Nephron (organoid): ENCODE measurements around the gene IL17RD.

Source experiments
- H3K27ac Mint-ChIP-seq, 3 experiments: 2 replicates each; pipeline ENCODE4 v1.8.0; 2020; ENCODE audit warnings: mixed read lengths in 3 of 3, mild to moderate bottlenecking in 2 of 3, moderate library complexity in 1 of 3
- H3K27me3 Mint-ChIP-seq: 2 replicates; pipeline ENCODE4 v1.8.0; 2021; ENCODE audit warnings: low read depth, mild to moderate bottlenecking, moderate library complexity, mixed read lengths
- H3K36me3 Mint-ChIP-seq: 2 replicates; pipeline ENCODE4 v1.8.0; 2020; ENCODE audit warnings: low read depth, mixed read lengths
- H3K4me1 Mint-ChIP-seq: 2 replicates; pipeline ENCODE4 v1.8.0; 2020; ENCODE audit warnings: mixed read lengths
- H3K4me3 Mint-ChIP-seq, 3 experiments: 2 replicates each; pipeline ENCODE4 v1.8.0; 2020; ENCODE audit warnings: mild to moderate bottlenecking in 3 of 3, mixed read lengths in 3 of 3, moderate library complexity in 2 of 3
- H3K9me3 Mint-ChIP-seq: 2 replicates; pipeline ENCODE4 v1.8.0; 2020; ENCODE audit warnings: mixed read lengths
- CTCF ChIP-seq, 3 experiments: fragments of 200-600 bp; sonication (generic); IDR thresholded peaks; one replicate each; pipeline ENCODE4 v1.5.0; 2021; ENCODE audit warnings: antibody characterized with exemption in 3 of 3; ENCODE audit not compliant: unreplicated experiment in 3 of 3

Gene IL17RD

DNA sequence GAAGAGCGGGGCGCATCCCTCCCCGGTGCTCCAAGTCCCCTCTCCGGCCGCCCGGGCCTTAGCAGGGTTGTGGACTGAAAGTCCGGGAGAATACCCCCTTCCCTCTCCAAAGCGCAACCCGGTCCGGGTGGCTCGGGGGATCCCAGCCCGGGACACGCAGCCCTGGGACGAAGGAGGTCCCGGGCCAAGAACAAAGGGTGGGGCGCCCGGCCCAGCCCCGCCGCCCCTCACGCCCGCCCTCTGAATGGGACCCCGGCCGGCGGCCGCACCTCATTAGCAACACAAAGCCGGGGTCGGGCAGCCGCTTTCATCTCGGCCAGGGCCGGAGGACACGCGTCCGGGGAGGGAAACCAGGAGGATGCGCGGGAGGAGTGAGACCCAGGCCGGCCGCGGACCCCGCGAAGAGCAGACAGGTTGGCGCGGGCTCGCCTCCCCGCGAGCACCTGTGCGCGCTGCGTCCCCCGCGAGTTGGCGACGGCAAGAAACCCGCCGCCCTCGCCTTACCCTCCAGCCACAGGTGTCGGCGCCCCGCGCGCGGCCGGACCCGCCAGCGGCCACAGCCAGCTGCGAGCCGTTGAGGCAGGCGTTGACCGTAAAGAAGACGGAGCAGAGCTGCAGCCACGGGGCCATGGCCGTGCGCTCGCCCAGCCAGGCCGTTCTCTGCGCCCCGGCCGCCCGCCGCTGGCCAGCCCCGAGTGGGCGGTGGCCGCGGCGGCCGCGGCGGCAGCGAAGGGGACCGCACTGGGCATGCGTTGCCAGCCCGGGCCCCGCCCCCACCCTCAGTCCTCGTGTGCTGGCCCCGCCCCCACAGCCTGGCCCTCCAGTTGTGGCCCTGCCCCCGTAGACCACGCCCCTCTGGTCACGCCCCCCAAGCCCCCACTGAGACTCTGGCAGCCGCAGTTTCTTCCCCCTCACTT lies at the start of gene IL17RD:
IL17RD (minus strand) TSS at position 697 of the 917 bp plus-strand sequence; CDS start at position 630, 67 bp downstream.
- Mint-ChIP-seq H3K27ac (peak within 1 kb of the TSS; percentile 99), H3K4me3 (peak within 1 kb of the TSS; percentile 99 to 100 (median 99)), H3K27me3 (peaks cover 6% of the 10 kb centered on the region), H3K36me3 (no peaks in the 10 kb centered on the region), H3K4me1 (peaks cover 61% of the 10 kb centered on the region), H3K9me3 (no peaks in the 10 kb centered on the region)
- no peak for TF ChIP-seq CTCF (IDR thresholded peaks at IDR 0.05; ENCODE audit: unreplicated experiment in 3 of 3)

DNA sequence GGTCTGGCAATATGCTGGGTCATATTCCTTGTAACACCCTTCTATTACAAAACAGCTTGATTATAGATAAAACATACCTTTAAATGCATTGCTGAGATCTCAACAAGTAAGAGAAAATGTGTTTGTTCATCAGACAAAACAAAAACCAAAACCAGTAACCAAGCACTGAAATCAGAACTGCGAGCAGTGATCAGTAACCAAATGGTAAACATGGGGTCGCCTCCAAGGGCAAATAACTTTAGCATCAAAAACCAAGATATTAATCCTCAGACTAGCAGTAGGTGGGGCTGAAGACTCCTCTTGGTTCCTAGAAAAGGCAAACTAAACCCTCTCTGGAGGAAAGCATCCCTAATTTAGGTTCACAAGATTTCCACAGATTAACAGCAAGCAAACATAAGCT lies 41.3 kb upstream of the IL17RD start:
- Mint-ChIP-seq H3K9me3 (no peaks in the 10 kb centered on the region), H3K4me1 (no peaks in the 10 kb centered on the region), H3K27me3 (no peaks in the 10 kb centered on the region), H3K36me3 (no peaks in the 10 kb centered on the region), H3K27ac (no peak overlapping the region), H3K4me3 (no peak overlapping the region)
- no peak for TF ChIP-seq CTCF (IDR thresholded peaks at IDR 0.05; ENCODE audit: unreplicated experiment in 3 of 3)

DNA sequence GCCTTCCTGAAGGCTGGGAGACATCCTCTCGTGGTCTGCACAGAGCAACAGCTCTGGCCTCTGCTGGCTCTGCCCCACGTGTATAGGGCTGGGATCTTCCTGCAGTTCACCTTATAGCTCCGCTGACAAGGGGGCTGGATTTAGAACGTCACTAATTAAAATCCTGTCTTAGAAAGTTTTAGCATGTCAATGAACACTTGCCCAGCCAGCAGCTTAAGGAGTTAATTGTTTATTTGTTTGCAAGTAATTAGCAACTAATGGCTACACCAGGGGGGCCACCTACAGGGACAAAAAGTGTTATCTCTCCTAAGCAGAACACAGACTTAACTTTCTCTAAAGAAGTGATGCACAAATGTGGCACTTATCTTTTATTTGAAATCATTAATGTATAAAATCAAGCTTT lies 34.7 kb upstream of the IL17RD start, which contains the start of gene HESX1:
HESX1 (minus strand) TSS at position 84 of the 403 bp plus-strand sequence; CDS start at position 24, 60 bp downstream.
- Mint-ChIP-seq H3K36me3 (no peaks in the 10 kb centered on the region), H3K4me1 (no peaks in the 10 kb centered on the region), H3K27me3 (no peaks in the 10 kb centered on the region), H3K4me3 (no peak within 1 kb of the TSS), H3K27ac (no peak within 1 kb of the TSS), H3K9me3 (no peaks in the 10 kb centered on the region)
- no peak for TF ChIP-seq CTCF (IDR thresholded peaks at IDR 0.05; ENCODE audit: unreplicated experiment in 3 of 3)

DNA sequence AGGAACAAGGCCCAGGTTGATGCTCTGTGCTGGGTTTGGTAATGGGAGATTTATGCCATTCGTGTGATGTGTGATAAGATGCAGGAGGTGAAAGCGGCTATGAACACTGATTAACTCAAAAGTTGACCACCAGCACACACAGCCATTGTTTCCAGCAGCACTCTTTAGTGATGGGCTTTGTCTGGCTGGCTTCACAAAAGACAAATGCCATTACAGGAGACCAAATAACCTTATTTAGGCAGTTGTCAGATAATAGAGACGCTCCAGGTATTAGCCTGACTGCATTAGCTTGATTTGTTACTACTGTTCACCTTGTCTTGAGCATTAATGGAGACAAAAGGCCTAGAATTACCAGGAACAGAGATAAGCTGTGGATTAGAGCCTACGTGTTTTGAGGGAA lies 29.5 kb upstream of the IL17RD start:
- TF ChIP-seq CTCF (IDR thresholded peaks at IDR 0.05; ENCODE audit: unreplicated experiment in 3 of 3): no peak
- Mint-ChIP-seq H3K4me3 (no peak overlapping the region), H3K9me3 (no peaks in the 10 kb centered on the region), H3K27me3 (no peaks in the 10 kb centered on the region), H3K36me3 (no peaks in the 10 kb centered on the region), H3K4me1 (no peaks in the 10 kb centered on the region), H3K27ac (no peak overlapping the region)

GRCh38 chr3:57192028-57192427 lies 26.9 kb upstream of the IL17RD start:
- no peak overlapping the region for H3K4me3 Mint-ChIP-seq
- no peaks in the 10 kb centered on the region for H3K4me1 Mint-ChIP-seq
- H3K9me3 Mint-ChIP-seq: no peaks in the 10 kb centered on the region

More at GRCh38 chr3:57192028-57192427, 26.9 kb upstream of the IL17RD start:
- TF ChIP-seq CTCF (IDR thresholded peaks at IDR 0.05; ENCODE audit: unreplicated experiment in 3 of 3): no peak
- H3K27me3 Mint-ChIP-seq: no peaks in the 10 kb centered on the region
- no peaks in the 10 kb centered on the region for H3K36me3 Mint-ChIP-seq
- no peak overlapping the region for H3K27ac Mint-ChIP-seq
